Measurements from ENCODE around the gene IQCN.

DNA sequence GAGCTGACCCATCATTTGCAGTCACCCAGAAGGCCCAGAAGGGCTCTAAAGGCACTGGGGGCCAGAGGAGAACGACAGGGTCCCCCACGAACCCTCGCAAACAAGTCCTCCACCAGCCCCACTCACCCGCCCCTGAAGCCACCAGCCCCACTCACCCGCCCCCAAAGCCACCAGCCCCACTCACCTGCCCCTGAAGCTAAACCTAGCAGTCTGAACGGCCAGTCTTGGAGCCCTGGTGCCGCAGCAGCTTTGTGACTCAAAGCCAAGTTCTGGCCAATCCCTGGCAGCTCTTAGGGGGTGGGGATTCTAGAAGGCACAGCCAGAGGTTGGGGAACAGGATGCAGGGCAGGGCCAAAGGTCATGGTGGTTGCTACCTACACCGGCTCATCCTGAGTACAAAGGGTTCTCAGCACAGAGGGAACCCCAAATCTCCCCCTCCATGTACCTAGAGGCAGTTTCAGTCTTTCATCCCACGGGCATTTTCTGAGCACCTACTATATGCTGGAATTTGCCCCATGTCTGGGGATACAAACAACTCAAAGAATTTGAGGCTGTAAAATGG is at the start of gene IQCN:
- TF ChIP-seq, protein P1, sequence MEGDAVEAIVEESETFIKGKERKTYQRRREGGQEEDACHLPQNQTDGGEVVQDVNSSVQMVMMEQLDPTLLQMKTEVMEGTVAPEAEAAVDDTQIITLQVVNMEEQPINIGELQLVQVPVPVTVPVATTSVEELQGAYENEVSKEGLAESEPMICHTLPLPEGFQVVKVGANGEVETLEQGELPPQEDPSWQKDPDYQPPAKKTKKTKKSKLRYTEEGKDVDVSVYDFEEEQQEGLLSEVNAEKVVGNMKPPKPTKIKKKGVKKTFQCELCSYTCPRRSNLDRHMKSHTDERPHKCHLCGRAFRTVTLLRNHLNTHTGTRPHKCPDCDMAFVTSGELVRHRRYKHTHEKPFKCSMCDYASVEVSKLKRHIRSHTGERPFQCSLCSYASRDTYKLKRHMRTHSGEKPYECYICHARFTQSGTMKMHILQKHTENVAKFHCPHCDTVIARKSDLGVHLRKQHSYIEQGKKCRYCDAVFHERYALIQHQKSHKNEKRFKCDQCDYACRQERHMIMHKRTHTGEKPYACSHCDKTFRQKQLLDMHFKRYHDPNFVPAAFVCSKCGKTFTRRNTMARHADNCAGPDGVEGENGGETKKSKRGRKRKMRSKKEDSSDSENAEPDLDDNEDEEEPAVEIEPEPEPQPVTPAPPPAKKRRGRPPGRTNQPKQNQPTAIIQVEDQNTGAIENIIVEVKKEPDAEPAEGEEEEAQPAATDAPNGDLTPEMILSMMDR (IDR thresholded peaks at IDR 0.05), result no peak
- TF ChIP-seq POLR2A (IDR thresholded peaks at IDR 0.05) (no peak), POLR2AphosphoS5 (IDR thresholded peaks at IDR 0.05) (no peak)

All from prostate gland (tissue), 2 donors.